Endothelial cell of umbilical vein (primary cell): Measurements from ENCODE around the gene NT5DC2. TPM values are rescaled to one million over a fixed set of nuclear protein-coding genes. Genes with fewer than 3 reads are reported as not detected.

Experiments used
- BruUV-seq: library from RNA; stranded (reverse); fragments of 400-500 nt; replicated peaks from 2 replicates; lab custom pipeline; 2021; lab: Mats Ljungman, UMichigan
- CTCF ChIA-PET: fragments of 300-600, 350-600 bp; sonication (Branson Sonifier 250); formaldehyde crosslinking; loops from one replicate; lab custom pipeline; 2021; ENCODE audit warnings: antibody characterized with exemption, inconsistent platforms; lab: Charles Lee
- POLR2A ChIA-PET: fragments of 300-600, 350-600 bp; sonication (Branson Sonifier 250); formaldehyde crosslinking; loops from one replicate; lab custom pipeline; 2021; ENCODE audit warnings: antibody characterized with exemption, inconsistent platforms; lab: Charles Lee
- DNase-seq: peaks from one replicate; pipeline ENCODE4 v3.0.0-alpha.2; 2011; ENCODE audit warnings: low read depth, low spot score
- FAIRE-seq: peaks from 2 replicates; lab custom pipeline; 2011; peaks lifted over from hg19 to GRCh38; lab: Jason Lieb, UNC
- H2AFZ ChIP-seq: 2 replicates; pipeline ENCODE4 v1.6.0; 2012; ENCODE audit warnings: low read depth, low read length, control low read depth, inconsistent platforms
- H3K27ac ChIP-seq: 2 replicates; pipeline ENCODE4 v1.5.1; 2011; ENCODE audit warnings: low read depth, mild to moderate bottlenecking, control low read depth, low read length, moderate library complexity; ENCODE audit not compliant: insufficient read depth
- H3K27me3 ChIP-seq, 2 experiments: 2 replicates each; pipeline versions ENCODE4 v1.6.0 to v1.6.1; 2011; ENCODE audit warnings: low read length in 2 of 2, mixed read lengths in 1 of 2; ENCODE audit not compliant: control insufficient read depth in 2 of 2, insufficient read depth in 2 of 2
- H3K36me3 ChIP-seq, 2 experiments: 2 replicates in 1 of 2; 3 replicates in 1 of 2; pipeline ENCODE4 v1.5.1; 2011; ENCODE audit warnings: low read length in 2 of 2, mild to moderate bottlenecking in 1 of 2, moderate library complexity in 1 of 2; ENCODE audit not compliant: control insufficient read depth in 2 of 2, insufficient read depth in 2 of 2; ENCODE audit errors: extremely low read depth in 1 of 2
- H3K4me1 ChIP-seq: 3 replicates; pipeline ENCODE4 v1.5.1; 2011; ENCODE audit warnings: mild to moderate bottlenecking, low read length; ENCODE audit not compliant: control insufficient read depth, insufficient read depth; ENCODE audit errors: extremely low read depth
- H3K4me2 ChIP-seq: 2 replicates; pipeline ENCODE4 v1.6.1; 2011; ENCODE audit warnings: low read length, control low read depth, mixed read lengths; ENCODE audit not compliant: insufficient read depth
- H3K4me3 ChIP-seq, 3 experiments: fragments of 200-600 bp in 1 of 3; sonication (generic), shearing (Covaris generic) in 1 of 3; replicated peaks in 1 of 3; 2 replicates each; pipeline ENCODE4 v1.5.1; 2011 to 2016; ENCODE audit warnings: control low read depth in 3 of 3, low read length in 3 of 3, mild to moderate bottlenecking in 2 of 3, inconsistent platforms in 1 of 3, low read depth in 1 of 3, moderate library complexity in 1 of 3; ENCODE audit not compliant: insufficient read depth in 1 of 3
- H3K79me2 ChIP-seq: 2 replicates; pipeline ENCODE4 v1.6.0; 2012; ENCODE audit warnings: low read length, inconsistent platforms; ENCODE audit not compliant: control insufficient read depth, insufficient read depth
- H3K9ac ChIP-seq: replicated peaks from 2 replicates; pipeline ENCODE3; 2011; ENCODE audit warnings: low read length, control low read depth; ENCODE audit not compliant: insufficient read depth; ENCODE audit errors: extremely low read depth
- H3K9me1 ChIP-seq: replicated peaks from 3 replicates; pipeline ENCODE4 v1.6.0; 2011; ENCODE audit warnings: mild to moderate bottlenecking, low read length; ENCODE audit not compliant: control insufficient read depth, insufficient read depth; ENCODE audit errors: extremely low read depth
- H3K9me3 ChIP-seq: replicated peaks from 2 replicates; pipeline ENCODE4 v1.5.1; 2012; ENCODE audit warnings: low read length, inconsistent platforms; ENCODE audit not compliant: control insufficient read depth, insufficient read depth
- H4K20me1 ChIP-seq: replicated peaks from 2 replicates; pipeline ENCODE3; 2011; ENCODE audit warnings: mild to moderate bottlenecking, low read length; ENCODE audit not compliant: control insufficient read depth, insufficient read depth; ENCODE audit errors: extremely low read depth
- JUN ChIP-seq: IDR thresholded peaks from 2 replicates; pipeline ENCODE4 v1.6.1; 2011; ENCODE audit warnings: borderline replicate concordance, low read depth; ENCODE audit not compliant: insufficient read length, insufficient read depth
- POLR2AphosphoS5 ChIP-seq: IDR thresholded peaks from 2 replicates; pipeline ENCODE4 v1.6.1; 2012; ENCODE audit warnings: low read depth, mild to moderate bottlenecking, control low read depth, low read length, moderate library complexity; ENCODE audit not compliant: insufficient read depth
- dilution Hi-C: fragments of 300-500 bp; cut with MboI; formaldehyde crosslinking; loops from one replicate; pipeline ENCODE4 v1.15.0; 2019; ENCODE audit warnings: low sequenced_read_pairs; ENCODE audit not compliant: extremely low pct_ligation_motif_present
- intact Hi-C: fragments of 100-400 bp; cut with micrococcal nuclease; formaldehyde crosslinking; loops from one replicate; pipeline ENCODE4 v1.10.0; 2022
- polyA plus RNA-seq, 4 experiments: library from polyadenylated mRNA; depleted of rRNA in 3 of 4; stranded (reverse) in 3 of 4; unstranded in 1 of 4; fragments of >200 nt; gene quantifications; 2 replicates each; pipeline versions ENCODE4 v1.2.1 to v1.2.3, GENCODE V29; 2011 to 2012; ENCODE audit warnings: missing spikeins in 1 of 4
- total RNA-seq: library from RNA; stranded (reverse); gene quantifications from 2 replicates; pipeline ENCODE4 v1.2.3, GENCODE V29; 2021
- TF ChIP-seq, protein P1 (sequence below), 2 donors: IDR thresholded peaks; 1 replicate in 1 of 2; 2 replicates in 1 of 2; pipeline ENCODE4 v1.5.1; 2011; ENCODE audit warnings: low read length in 2 of 2, mild to moderate bottlenecking in 2 of 2, moderate library complexity in 2 of 2, control low read depth in 1 of 2, inconsistent platforms in 1 of 2, low read depth in 1 of 2; ENCODE audit not compliant: insufficient read depth in 1 of 2; ENCODE audit errors: extremely low read depth in 1 of 2

Gene NT5DC2
- total and polyA plus RNA-seq, 2 donors (not counting 3 experiments of a cell fraction or from before 2014, with no cell fraction given), result 298 to 402 TPM

DNA sequence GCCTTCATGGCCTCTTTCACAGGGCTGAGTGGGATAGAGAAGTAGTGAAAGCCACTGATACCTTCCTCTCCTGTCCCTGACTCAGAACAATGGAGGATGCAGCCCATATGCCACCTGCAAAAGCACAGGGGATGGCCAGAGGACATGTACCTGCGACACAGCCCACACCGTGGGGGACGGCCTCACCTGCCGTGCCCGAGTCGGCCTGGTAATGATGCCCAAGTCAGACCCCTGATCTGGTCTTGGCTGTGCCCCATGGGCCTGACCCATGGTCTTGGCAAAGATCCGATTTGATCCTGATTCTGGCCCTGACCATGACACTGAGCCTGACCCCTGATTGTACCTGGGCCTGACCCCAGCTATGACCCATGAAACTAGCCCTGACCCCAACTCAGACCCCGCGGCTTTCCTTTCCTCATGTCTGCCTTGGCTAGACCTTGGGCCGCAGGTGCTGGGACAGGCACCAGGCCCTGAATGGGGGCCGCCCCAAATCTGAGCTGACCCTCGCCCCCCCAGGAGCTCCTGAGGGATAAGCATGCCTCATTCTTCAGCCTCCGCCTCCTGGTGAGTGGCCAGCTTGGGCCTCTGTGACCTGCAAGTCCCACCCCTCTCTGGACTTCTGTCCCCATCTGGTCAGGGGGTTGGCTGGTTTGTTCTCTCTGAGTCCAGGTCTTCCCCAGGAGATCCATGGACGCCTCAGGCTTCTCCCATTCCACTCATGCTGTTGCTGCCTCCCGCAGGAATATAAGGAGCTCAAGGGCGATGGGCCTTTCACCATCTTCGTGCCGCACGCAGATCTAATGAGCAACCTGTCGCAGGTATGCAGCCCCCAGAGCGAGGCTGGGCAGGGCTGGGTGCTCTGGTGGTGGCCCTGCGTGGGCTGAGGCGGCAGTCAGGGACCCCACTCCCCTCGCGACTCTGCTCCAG lies 15.6 kb downstream of the NT5DC2 start:
- H3K27me3 ChIP-seq, result no peaks in the 10 kb centered on the region
- no peak overlapping the region for H3K9ac ChIP-seq
- no peak overlapping the region for H2AFZ ChIP-seq
- no peak for FAIRE-seq
- no peak overlapping the region for H3K4me3 ChIP-seq
- TF ChIP-seq JUN (no peak), POLR2AphosphoS5 (no peak)
- TF ChIP-seq, protein P1, sequence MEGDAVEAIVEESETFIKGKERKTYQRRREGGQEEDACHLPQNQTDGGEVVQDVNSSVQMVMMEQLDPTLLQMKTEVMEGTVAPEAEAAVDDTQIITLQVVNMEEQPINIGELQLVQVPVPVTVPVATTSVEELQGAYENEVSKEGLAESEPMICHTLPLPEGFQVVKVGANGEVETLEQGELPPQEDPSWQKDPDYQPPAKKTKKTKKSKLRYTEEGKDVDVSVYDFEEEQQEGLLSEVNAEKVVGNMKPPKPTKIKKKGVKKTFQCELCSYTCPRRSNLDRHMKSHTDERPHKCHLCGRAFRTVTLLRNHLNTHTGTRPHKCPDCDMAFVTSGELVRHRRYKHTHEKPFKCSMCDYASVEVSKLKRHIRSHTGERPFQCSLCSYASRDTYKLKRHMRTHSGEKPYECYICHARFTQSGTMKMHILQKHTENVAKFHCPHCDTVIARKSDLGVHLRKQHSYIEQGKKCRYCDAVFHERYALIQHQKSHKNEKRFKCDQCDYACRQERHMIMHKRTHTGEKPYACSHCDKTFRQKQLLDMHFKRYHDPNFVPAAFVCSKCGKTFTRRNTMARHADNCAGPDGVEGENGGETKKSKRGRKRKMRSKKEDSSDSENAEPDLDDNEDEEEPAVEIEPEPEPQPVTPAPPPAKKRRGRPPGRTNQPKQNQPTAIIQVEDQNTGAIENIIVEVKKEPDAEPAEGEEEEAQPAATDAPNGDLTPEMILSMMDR (IDR thresholded peaks at IDR 0.05; ENCODE audit: extremely low read depth in 1 of 2, insufficient read depth in 1 of 2, low read depth in 1 of 2, low read length in 2 of 2), result no peak
- ChIA-PET POLR2A (no interaction called here), CTCF (interaction anchor here (1.3 kb wide), 1 partner anchor 27 kb away, joined by 3 read pairs; no protein-coding TSS in a partner anchor)
- no peaks in the 10 kb centered on the region for H3K79me2 ChIP-seq
- H3K4me1 ChIP-seq, result no peaks in the 10 kb centered on the region
- no peak for DNase-seq
- H3K36me3 ChIP-seq, result peaks cover 23 to 88% of the 10 kb centered on the region in 2 experiments
- no peaks in the 10 kb centered on the region for H3K9me3 ChIP-seq
- BruUV-seq, result no TSS peak
- H3K9me1 ChIP-seq, result no peaks in the 10 kb centered on the region
- no peaks in the 10 kb centered on the region for H4K20me1 ChIP-seq
- H3K27ac ChIP-seq, result no peak overlapping the region
- dilution Hi-C loops (no loop called here), intact Hi-C loops (no loop called here)
- H3K4me2 ChIP-seq, result no peak overlapping the region
